ENCODE results near the gene SLC26A6. TPM values are rescaled to one million over a fixed set of nuclear protein-coding genes. Genes with fewer than 3 reads are reported as not detected.

The SLC26A6 gene
- total and polyA plus RNA-seq, 2 of the 13 experiments (the other 11 are each of a cell fraction or from before 2014, with no cell fraction given), result 40.7 to 184 TPM

MicroRNAs within 50 kb of the gene (microRNA counts, 767-probe panel; counts per million panel counts)
- microRNA hsa-miR-711, result not detected

Small RNA genes within 50 kb of the gene (microRNA-seq; reads per million reads assigned to microRNA genes)
- gene MIR4793 (not detected), gene MIR711 (not detected)

Small RNA genes within 50 kb of the gene (small RNA-seq; reads per million reads assigned to genes)
- gene AC141002.1 (ENCODE audit: insufficient read depth in 2 of 3, insufficient read length in 3 of 3, low read depth in 2 of 3, low replicate concordance in 1 of 3), result 0 reads per million in 3 experiments

Other genes with a start within 250 kb of the SLC26A6 start
- gene PLXNB1, start 205.4 kb downstream of the SLC26A6 start, total RNA-seq (2016; rRNA removed; fragmentation: Illumina TruSeq; extraction: Trizol), result 25.4 and 86.0 TPM in 2 replicates
- 143 and 179 TPM in 2 replicates for gene PLXNB1, start 205.4 kb downstream of the SLC26A6 start, polyA plus RNA-seq (2011; rRNA removed)
- 29.4 and 38.3 TPM in 2 replicates for gene CCDC51, start 195.3 kb downstream of the SLC26A6 start, total RNA-seq (2016; rRNA removed; fragmentation: Illumina TruSeq; extraction: Trizol)
- gene CCDC51, start 195.3 kb downstream of the SLC26A6 start, polyA plus RNA-seq (2011; rRNA removed), result 15.5 and 18.1 TPM in 2 replicates
- gene TMA7, start 195.2 kb downstream of the SLC26A6 start, total RNA-seq (2016; rRNA removed; fragmentation: Illumina TruSeq; extraction: Trizol), result 486 and 510 TPM in 2 replicates
- gene TMA7, start 195.2 kb downstream of the SLC26A6 start, polyA plus RNA-seq (2011; rRNA removed), result 80.9 and 100 TPM in 2 replicates
- 11.4 and 12.5 TPM in 2 replicates for gene ATRIP, start 188.7 kb downstream of the SLC26A6 start, total RNA-seq (2016; rRNA removed; fragmentation: Illumina TruSeq; extraction: Trizol)
- 5.1 and 5.3 TPM in 2 replicates for gene ATRIP, start 188.7 kb downstream of the SLC26A6 start, polyA plus RNA-seq (2011; rRNA removed)
- 74.3 and 91.4 TPM in 2 replicates for gene SHISA5, start 131.3 kb downstream of the SLC26A6 start, total RNA-seq (2016; rRNA removed; fragmentation: Illumina TruSeq; extraction: Trizol)
- 75.8 and 83.0 TPM in 2 replicates for gene SHISA5, start 131.3 kb downstream of the SLC26A6 start, polyA plus RNA-seq (2011; rRNA removed)
- 6.4 and 7.1 TPM in 2 replicates for gene PFKFB4, start 78.7 kb downstream of the SLC26A6 start, total RNA-seq (2016; rRNA removed; fragmentation: Illumina TruSeq; extraction: Trizol)
- gene PFKFB4, start 78.7 kb downstream of the SLC26A6 start, polyA plus RNA-seq (2011; rRNA removed), result 103 and 122 TPM in 2 replicates
- gene UCN2, start 71.7 kb downstream of the SLC26A6 start, total RNA-seq (2016; rRNA removed; fragmentation: Illumina TruSeq; extraction: Trizol), result 0.07 and 0.13 TPM in 2 replicates
- gene UCN2, start 71.7 kb downstream of the SLC26A6 start, polyA plus RNA-seq (2011; rRNA removed), result 1.5 and 2.3 TPM in 2 replicates
- 0.55 and 2.7 TPM in 2 replicates for gene COL7A1, start 40.1 kb downstream of the SLC26A6 start, total RNA-seq (2016; rRNA removed; fragmentation: Illumina TruSeq; extraction: Trizol)
- gene COL7A1, start 40.1 kb downstream of the SLC26A6 start, polyA plus RNA-seq (2011; rRNA removed), result 11.7 and 18.1 TPM in 2 replicates
- gene UQCRC1, start 25.8 kb downstream of the SLC26A6 start, total RNA-seq (2016; rRNA removed; fragmentation: Illumina TruSeq; extraction: Trizol), result 273 and 316 TPM in 2 replicates
- 680 and 772 TPM in 2 replicates for gene UQCRC1, start 25.8 kb downstream of the SLC26A6 start, polyA plus RNA-seq (2011; rRNA removed)
- 0.31 TPM in 1 of 2 replicates, not detected in the other for gene TMEM89, start 13.7 kb downstream of the SLC26A6 start, total RNA-seq (2016; rRNA removed; fragmentation: Illumina TruSeq; extraction: Trizol)
- 0.30 and 0.59 TPM in 2 replicates for gene TMEM89, start 13.7 kb downstream of the SLC26A6 start, polyA plus RNA-seq (2011; rRNA removed)
- 3.2 and 5.4 TPM in 2 replicates for gene CELSR3, start 27.4 kb upstream of the SLC26A6 start, total RNA-seq (2016; rRNA removed; fragmentation: Illumina TruSeq; extraction: Trizol)
- 6.7 and 8.3 TPM in 2 replicates for gene CELSR3, start 27.4 kb upstream of the SLC26A6 start, polyA plus RNA-seq (2011; rRNA removed)
- 13.5 and 14.3 TPM in 2 replicates for gene NCKIPSD, start 50.5 kb upstream of the SLC26A6 start, total RNA-seq (2016; rRNA removed; fragmentation: Illumina TruSeq; extraction: Trizol)
- gene NCKIPSD, start 50.5 kb upstream of the SLC26A6 start, polyA plus RNA-seq (2011; rRNA removed), result 35.2 and 44.2 TPM in 2 replicates
- gene IP6K2, start 81.8 kb upstream of the SLC26A6 start, total RNA-seq (2016; rRNA removed; fragmentation: Illumina TruSeq; extraction: Trizol), result 65.5 and 85.5 TPM in 2 replicates
- 112 and 115 TPM in 2 replicates for gene IP6K2, start 81.8 kb upstream of the SLC26A6 start, polyA plus RNA-seq (2011; rRNA removed)
- 29.2 and 38.5 TPM in 2 replicates for gene PRKAR2A, start 212.4 kb upstream of the SLC26A6 start, total RNA-seq (2016; rRNA removed; fragmentation: Illumina TruSeq; extraction: Trizol)
- gene PRKAR2A, start 212.4 kb upstream of the SLC26A6 start, polyA plus RNA-seq (2011; rRNA removed), result 9.1 and 11.8 TPM in 2 replicates

Measured in HepG2 (cell line).